Measurements from ENCODE around the gene CAMKK1.

CAMKK1 gene

GRCh38 chr17:3879591-3880417 is 13.0 kb downstream of the CAMKK1 start:
- no peak overlapping the region for H3K4me3 ChIP-seq (ENCODE audit: low read length)
- no peak for DNase-seq (ENCODE audit: low read depth)
- no peak for TF ChIP-seq CTCF (conservative IDR thresholded peaks at IDR 0.05; ENCODE audit: low read depth, low read length)

- no peak for TF ChIP-seq CTCF (conservative IDR thresholded peaks at IDR 0.05; ENCODE audit: low read depth, low read length)
- DNase-seq (ENCODE audit: low read depth) = no peak
- H3K4me3 ChIP-seq (ENCODE audit: low read length) = no peak overlapping the region
Measured at GRCh38 chr17:3879186-3879585, 13.7 kb downstream of the CAMKK1 start.

- DNase-seq (ENCODE audit: low read depth) = no peak
- TF ChIP-seq CTCF (conservative IDR thresholded peaks at IDR 0.05; ENCODE audit: low read depth, low read length) = no peak
- H3K4me3 ChIP-seq (ENCODE audit: low read length) = no peak overlapping the region
Measured at GRCh38 chr17:3877220-3877619, 15.6 kb downstream of the CAMKK1 start.

- no peak for DNase-seq (ENCODE audit: low read depth)
- no peak for TF ChIP-seq CTCF (conservative IDR thresholded peaks at IDR 0.05; ENCODE audit: low read depth, low read length)
- H3K4me3 ChIP-seq (ENCODE audit: low read length) = no peak overlapping the region
Measured at GRCh38 chr17:3875317-3875716, 17.5 kb downstream of the CAMKK1 start.

- no peak for DNase-seq (ENCODE audit: low read depth)
- TF ChIP-seq CTCF (conservative IDR thresholded peaks at IDR 0.05; ENCODE audit: low read depth, low read length) = no peak
- H3K4me3 ChIP-seq (ENCODE audit: low read length) = no peak overlapping the region
Measured at GRCh38 chr17:3873862-3874261, 19.0 kb downstream of the CAMKK1 start.

GRCh38 chr17:3870871-3871306 is 22.0 kb downstream of the CAMKK1 start:
- no peak for TF ChIP-seq CTCF (conservative IDR thresholded peaks at IDR 0.05; ENCODE audit: low read depth, low read length)
- DNase-seq (ENCODE audit: low read depth) = no peak
- H3K4me3 ChIP-seq (ENCODE audit: low read length) = no peak overlapping the region

- H3K4me3 ChIP-seq (ENCODE audit: low read length) = no peak overlapping the region
- no peak for DNase-seq (ENCODE audit: low read depth)
- TF ChIP-seq CTCF (conservative IDR thresholded peaks at IDR 0.05; ENCODE audit: low read depth, low read length) = no peak
Measured at GRCh38 chr17:3867606-3868005, 25.2 kb downstream of the CAMKK1 start.

Measured in retinal pigment epithelial cell (primary cell).